HCT116 (cell line): Measurements from ENCODE around the gene GET3. TPM values are rescaled to one million over a fixed set of nuclear protein-coding genes. Genes with fewer than 3 reads are reported as not detected.
A peak's percentile ranks its signal among the peaks of the same experiment; 100 is the strongest.
"Not testable (repeated sequence)": the region's sequence is repeated elsewhere in the genome, so short reads cannot be mapped to it uniquely, and the experiment has no call there.

Experiments used
- ATAC-seq: fragments of 200-7000 bp; cut with Tn5 transposase; 2 replicates; pipeline ENCODE4 v1.9.1; 2020; ENCODE audit warnings: mild to moderate bottlenecking, moderate library complexity
- BruUV-seq: library from RNA; stranded (reverse); fragments of 400-500 nt; replicated peaks from 2 replicates; lab custom pipeline; 2021; lab: Mats Ljungman, UMichigan
- CTCF ChIA-PET: fragments of 300-600 bp; sonication (Branson Sonifier 250); formaldehyde crosslinking; loops from one replicate; lab custom pipeline; 2021; ENCODE audit warnings: antibody characterized with exemption; lab: Charles Lee
- POLR2A ChIA-PET: fragments of 300-600, 350-600 bp; sonication (Branson Sonifier 250); formaldehyde crosslinking; loops from one replicate; lab custom pipeline; 2021; ENCODE audit warnings: antibody characterized with exemption; lab: Charles Lee
- RAD21 ChIA-PET, 2 experiments: fragments of 300-600 bp; sonication (Branson Sonifier 250); formaldehyde crosslinking; loops; one replicate each; lab custom pipeline; 2023; ENCODE audit warnings: low total read pairs in 2 of 2; ENCODE audit not compliant: uncharacterized antibody in 2 of 2, unreplicated experiment in 2 of 2, low non-redundant PET in 1 of 2; lab: Charles Lee
- DNase-seq: peaks from one replicate; pipeline ENCODE4 v3.0.0-alpha.2; 2010; ENCODE audit warnings: low read depth, low spot score
- H2AFZ ChIP-seq: fragments of 200-600 bp; shearing (Covaris generic), sonication (generic); 2 replicates; pipeline ENCODE4 v1.6.1; 2017; ENCODE audit warnings: low read depth, mixed run types, mixed read lengths, antibody characterized with exemption, low read length; ENCODE audit not compliant: poor library complexity, severe bottlenecking
- H3K27ac ChIP-seq: 2 replicates; pipeline ENCODE4 v1.5.1; 2012; ENCODE audit warnings: low read depth, low read length
- H3K27me3 ChIP-seq: fragments of 200-600 bp; sonication (generic); 2 replicates; pipeline ENCODE4 v1.6.1; 2016; ENCODE audit warnings: mixed run types, low read length, mixed read lengths; ENCODE audit not compliant: insufficient read depth
- H3K36me3 ChIP-seq, 2 experiments: fragments of 200-500 bp in 1 of 2; fragments of 200-600 bp in 1 of 2; sonication (Bioruptor generic) in 1 of 2; sonication (generic) in 1 of 2; 2 replicates each; pipeline versions ENCODE4 v1.5.1 to v1.6.1; 2014 to 2016; ENCODE audit warnings: low read length in 2 of 2, inconsistent platforms in 1 of 2, mixed read lengths in 1 of 2, mixed run types in 1 of 2; ENCODE audit not compliant: insufficient read depth in 2 of 2, control insufficient read depth in 1 of 2
- H3K4me1 ChIP-seq, 2 experiments: fragments of 200-600 bp in 1 of 2; sonication (generic) in 1 of 2; 2 replicates each; pipeline versions ENCODE4 v1.5.1 to v1.6.1; 2012 to 2017; ENCODE audit warnings: low read length in 2 of 2, inconsistent platforms in 1 of 2, mild to moderate bottlenecking in 1 of 2, mixed read lengths in 1 of 2, mixed run types in 1 of 2, moderate library complexity in 1 of 2; ENCODE audit not compliant: insufficient read depth in 2 of 2, control insufficient read depth in 1 of 2
- H3K4me2 ChIP-seq: fragments of 200-600 bp; sonication (generic); 2 replicates; pipeline ENCODE4 v1.6.1; 2017; ENCODE audit warnings: mixed run types, low read length, mixed read lengths
- H3K4me3 ChIP-seq, 2 experiments: fragments of 200-600 bp in 1 of 2; sonication (generic) in 1 of 2; replicated peaks in 1 of 2; 2 replicates each; pipeline ENCODE4 v1.5.1; 2011 to 2016; ENCODE audit warnings: low read length in 2 of 2, control low read depth in 1 of 2, low read depth in 1 of 2, mild to moderate bottlenecking in 1 of 2, mixed read lengths in 1 of 2, mixed run types in 1 of 2
- H3K79me2 ChIP-seq: fragments of 200-600 bp; sonication (generic); 2 replicates; pipeline ENCODE4 v1.6.1; 2017; ENCODE audit warnings: mild to moderate bottlenecking, mixed run types, low read length, moderate library complexity, mixed read lengths; ENCODE audit not compliant: insufficient read depth
- H3K9ac ChIP-seq: fragments of 200-600 bp; sonication (generic); 2 replicates; pipeline ENCODE4 v1.6.1; 2016; ENCODE audit warnings: low read length, mixed read lengths
- H3K9me2 ChIP-seq: fragments of 200-600 bp; sonication (generic), shearing (Covaris generic); 2 replicates; pipeline ENCODE4 v1.6.1; 2017; ENCODE audit warnings: mixed run types, mild to moderate bottlenecking, moderate library complexity; ENCODE audit not compliant: insufficient read depth
- H3K9me3 ChIP-seq, 2 experiments: fragments of 200-500 bp in 1 of 2; fragments of 200-600 bp in 1 of 2; sonication (Bioruptor generic) in 1 of 2; sonication (generic) in 1 of 2; 2 replicates each; pipeline ENCODE4 v1.6.1; 2014 to 2017; ENCODE audit warnings: low read length in 2 of 2, mixed read lengths in 2 of 2, inconsistent platforms in 1 of 2, low read depth in 1 of 2, mild to moderate bottlenecking in 1 of 2, mixed run types in 1 of 2, moderate library complexity in 1 of 2; ENCODE audit not compliant: control insufficient read depth in 1 of 2, insufficient read depth in 1 of 2
- H4K20me1 ChIP-seq: fragments of 200-600 bp; sonication (generic), shearing (Covaris generic); 2 replicates; pipeline ENCODE4 v1.6.1; 2017; ENCODE audit warnings: mixed run types, mild to moderate bottlenecking, moderate library complexity; ENCODE audit not compliant: insufficient read depth
- EGR1 ChIP-seq: IDR thresholded peaks from 2 replicates; pipeline ENCODE4 v1.6.1; 2012; ENCODE audit warnings: low read depth
- POLR2A ChIP-seq: IDR thresholded peaks from 2 replicates; pipeline ENCODE4 v1.7.0; 2011; ENCODE audit warnings: borderline replicate concordance; ENCODE audit not compliant: insufficient read depth, insufficient read length; ENCODE audit errors: extremely low read depth
- POLR2AphosphoS5 ChIP-seq: IDR thresholded peaks from 2 replicates; pipeline ENCODE4 v1.6.1; 2011; ENCODE audit warnings: mild to moderate bottlenecking, low read depth, low read length, moderate library complexity
- RAD21 ChIP-seq: IDR thresholded peaks from 2 replicates; pipeline ENCODE4 v1.6.1; 2012; ENCODE audit warnings: low read depth, mild to moderate bottlenecking
- SRF ChIP-seq: IDR thresholded peaks from 2 replicates; pipeline ENCODE4 v1.6.1; 2012; ENCODE audit warnings: low read depth
- ZFX ChIP-seq: fragments of 450-650 bp; IDR thresholded peaks from 2 replicates; pipeline ENCODE4 v1.6.1; 2017
- ZNF274 ChIP-seq: fragments of 200-500 bp; sonication (Bioruptor generic); IDR thresholded peaks from 2 replicates; pipeline ENCODE4 v1.6.1; 2014; ENCODE audit warnings: mild to moderate bottlenecking, low read depth, low read length, inconsistent platforms
- intact Hi-C: fragments of 100-400 bp; cut with micrococcal nuclease; formaldehyde crosslinking; loops from 2 replicates; pipeline ENCODE4 v1.10.0; 2022
- microRNA-seq: library from miRNA; unstranded; fragments of <30 nt; microRNA quantifications from one replicate; pipeline ENCODE4, GENCODE V29; 2016; ENCODE audit warnings: borderline number of aligned reads
- total RNA-seq: library from RNA; stranded (reverse); gene quantifications from one replicate; pipeline ENCODE4 v1.2.1, GENCODE V29; 2021; ENCODE audit not compliant: unreplicated experiment
- TF ChIP-seq, protein P1 (sequence below): IDR thresholded peaks from 2 replicates; pipeline ENCODE4 v1.6.1; 2012

Gene GET3
- total RNA-seq, 1 experiment from 2014 or later: 77.6 TPM

DNA sequence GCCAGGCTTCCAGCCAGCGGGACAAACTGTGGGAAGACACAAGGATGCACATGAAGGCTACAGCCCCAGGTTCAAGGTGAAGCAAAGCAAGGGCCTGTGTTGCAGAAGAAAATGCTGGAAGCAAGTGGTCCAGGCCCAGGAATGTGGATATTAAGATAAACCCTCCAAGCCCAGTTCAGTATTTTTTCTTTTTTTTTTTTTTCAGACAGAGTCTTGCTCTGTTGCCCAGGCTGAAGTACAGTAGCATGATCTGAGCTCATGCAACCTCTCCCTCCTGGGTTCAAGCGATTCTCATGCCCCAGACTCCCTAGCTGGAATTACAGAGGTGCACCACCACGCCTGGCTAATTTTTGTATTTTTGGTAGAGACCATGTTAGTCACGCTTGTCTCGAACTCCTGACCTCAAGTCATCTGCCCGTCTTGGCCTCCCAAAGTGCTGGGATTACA, 59.9 kb downstream of the GET3 start:
- no peak overlapping the region for H3K4me2 ChIP-seq
- H3K4me1 ChIP-seq: peaks cover 29 to 64% of the 10 kb centered on the region in 2 experiments
- ATAC-seq (no peak), DNase-seq (no peak)
- no peak for TF ChIP-seq POLR2AphosphoS5
- TF ChIP-seq POLR2A: no peak
- TF ChIP-seq, protein P1, sequence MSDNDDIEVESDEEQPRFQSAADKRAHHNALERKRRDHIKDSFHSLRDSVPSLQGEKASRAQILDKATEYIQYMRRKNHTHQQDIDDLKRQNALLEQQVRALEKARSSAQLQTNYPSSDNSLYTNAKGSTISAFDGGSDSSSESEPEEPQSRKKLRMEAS: no peak
- no peak for TF ChIP-seq SRF
- TF ChIP-seq ZFX: no peak
- no peak for TF ChIP-seq RAD21
- no peak for TF ChIP-seq ZNF274
- TF ChIP-seq EGR1: no peak
- peaks cover 36% of the 10 kb centered on the region for H3K79me2 ChIP-seq
- H3K36me3 ChIP-seq: peaks cover 4 to 19% of the 10 kb centered on the region in 2 experiments; a peak in 3 of 4 replicates
- ChIA-PET POLR2A (interaction anchor here (0.7 kb wide), 1 partner anchor 20 kb away, joined by 3 read pairs; no protein-coding TSS in a partner anchor), RAD21 (interaction anchor here (1.8 to 3.4 kb wide), 3 partner anchors 19 to 31 kb away, joined by 5 to 15 read pairs (median 12); no protein-coding TSS in a partner anchor), CTCF (interaction anchor here (1.2 to 6.4 kb wide), 3 partner anchors 32 to 50 kb away, joined by 3 to 123 read pairs (median 87); no protein-coding TSS in a partner anchor)
- H2AFZ ChIP-seq: no peak overlapping the region
- H4K20me1 ChIP-seq: no peaks in the 10 kb centered on the region
- H3K27ac ChIP-seq: peak overlapping the region; percentile 70; the same call in 1 of the 2 replicates
- H3K4me3 ChIP-seq: no peak overlapping the region
- intact Hi-C loops: loop anchor here (2.0 kb wide), 1 partner anchor 120 kb away; no protein-coding TSS in a partner anchor
- no TSS peak for BruUV-seq
- no peaks in the 10 kb centered on the region for H3K9me2 ChIP-seq
- H3K27me3 ChIP-seq: no peaks in the 10 kb centered on the region
- H3K9me3 ChIP-seq: no peaks in the 10 kb centered on the region
- no peak overlapping the region for H3K9ac ChIP-seq

DNA sequence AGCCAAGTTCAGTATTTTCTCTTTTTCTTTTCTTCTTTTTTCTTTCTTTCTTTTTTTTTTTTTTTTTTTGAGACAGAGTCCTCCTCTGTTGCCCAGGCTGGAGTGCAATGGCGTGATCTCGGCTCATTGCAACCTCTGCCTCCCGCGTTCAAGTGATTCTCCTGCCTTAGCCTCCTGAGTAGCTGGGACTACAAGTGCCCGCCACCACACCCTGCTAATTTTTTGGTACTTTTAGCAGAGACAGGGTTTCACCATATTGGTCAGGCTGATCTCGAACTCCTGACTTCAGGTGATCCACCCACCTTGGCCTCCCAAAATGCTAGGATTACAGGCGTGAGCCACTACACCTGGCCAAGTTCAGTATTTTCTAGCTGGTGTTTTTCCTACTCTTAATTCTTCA, 60.3 kb downstream of the GET3 start:
- ATAC-seq, DNase-seq, H3K27ac ChIP-seq, H2AFZ ChIP-seq, H3K9ac ChIP-seq, H3K4me2 ChIP-seq, BruUV-seq, H3K27me3 ChIP-seq, H3K9me3 ChIP-seq, H4K20me1 ChIP-seq, H3K4me3 ChIP-seq, H3K9me2 ChIP-seq: not testable (repeated sequence)
- ChIA-PET POLR2A (interaction anchor here (0.7 kb wide), 1 partner anchor 20 kb away, joined by 3 read pairs; no protein-coding TSS in a partner anchor), CTCF (interaction anchor here (0.6 to 6.4 kb wide), 6 partner anchors 8 to 348 kb away, joined by 3 to 123 read pairs (median 4); partner anchors contain the start of gene RNASEH2A), RAD21 (interaction anchor here (1.8 to 3.4 kb wide), 3 partner anchors 20 to 31 kb away, joined by 5 to 15 read pairs (median 12); no protein-coding TSS in a partner anchor)
- Histone ChIP-seq H3K4me1 (peaks cover 32 to 66% of the 10 kb centered on the region in 2 experiments), H3K36me3 (peaks cover 4 to 19% of the 10 kb centered on the region in 2 experiments; a peak in 3 of 4 replicates), H3K79me2 (peaks cover 31% of the 10 kb centered on the region)
- intact Hi-C loops: loop anchor here (2.0 kb wide), 1 partner anchor 121 kb away; no protein-coding TSS in a partner anchor

Small RNAs within 50 kb of the gene (microRNA-seq; reads per million reads assigned to microRNA genes)
- not detected for gene MIR5684

Other genes starting within 250 kb of the GET3 start
- 6.1 TPM for gene ZNF564, start 186.0 kb upstream of the GET3 start, total RNA-seq
- 5.8 TPM for gene ZNF490, start 126.7 kb upstream of the GET3 start, total RNA-seq
- 21.2 TPM for gene ZNF791, start 126.6 kb upstream of the GET3 start, total RNA-seq
- 48.3 TPM for gene MAN2B1, start 70.8 kb upstream of the GET3 start, total RNA-seq
- 20.1 TPM for gene WDR83, start 70.7 kb upstream of the GET3 start, total RNA-seq
- 134 TPM for gene DHPS, start 55.6 kb upstream of the GET3 start, total RNA-seq
- gene GNG14, start 49.5 kb upstream of the GET3 start, total RNA-seq: not detected
- 14.0 TPM for gene FBXW9, start 40.9 kb upstream of the GET3 start, total RNA-seq
- 81.8 TPM for gene TNPO2, start 13.6 kb upstream of the GET3 start, total RNA-seq
- 155 TPM for gene TRIR, start 2.8 kb upstream of the GET3 start, total RNA-seq
- gene BEST2, start 14.3 kb downstream of the GET3 start, total RNA-seq: 0.10 TPM
- gene HOOK2, start 38.1 kb downstream of the GET3 start, total RNA-seq: 96.3 TPM
- gene JUNB, start 54.0 kb downstream of the GET3 start, total RNA-seq: 194 TPM
- gene PRDX2, start 64.3 kb downstream of the GET3 start, total RNA-seq: 387 TPM
- gene THSD8, start 64.6 kb downstream of the GET3 start, total RNA-seq: 33.3 TPM
- gene RNASEH2A, start 69.1 kb downstream of the GET3 start, total RNA-seq: 54.5 TPM
- 25.1 TPM for gene RTBDN, start 97.1 kb downstream of the GET3 start, total RNA-seq
- gene MAST1, start 101.0 kb downstream of the GET3 start, total RNA-seq: 28.9 TPM
- 36.6 TPM for gene DNASE2, start 144.0 kb downstream of the GET3 start, total RNA-seq
- not detected for gene KLF1, start 149.7 kb downstream of the GET3 start, total RNA-seq
- 23.2 TPM for gene GCDH, start 153.7 kb downstream of the GET3 start, total RNA-seq
- gene SYCE2, start 181.8 kb downstream of the GET3 start, total RNA-seq: 0.25 TPM
- 129 TPM for gene FARSA, start 196.2 kb downstream of the GET3 start, total RNA-seq
- gene CALR, start 201.1 kb downstream of the GET3 start, total RNA-seq: 739 TPM
- gene RAD23A, start 208.4 kb downstream of the GET3 start, total RNA-seq: 163 TPM
- 35.9 TPM for gene GADD45GIP1, start 219.7 kb downstream of the GET3 start, total RNA-seq
- gene DAND5, start 232.1 kb downstream of the GET3 start, total RNA-seq: 0.25 TPM